ENCODE measurements around the gene CD300E.
"Not testable (repeated sequence)": the region's sequence is repeated elsewhere in the genome, so short reads cannot be mapped to it uniquely, and the experiment has no call there.

The CD300E gene

DNA sequence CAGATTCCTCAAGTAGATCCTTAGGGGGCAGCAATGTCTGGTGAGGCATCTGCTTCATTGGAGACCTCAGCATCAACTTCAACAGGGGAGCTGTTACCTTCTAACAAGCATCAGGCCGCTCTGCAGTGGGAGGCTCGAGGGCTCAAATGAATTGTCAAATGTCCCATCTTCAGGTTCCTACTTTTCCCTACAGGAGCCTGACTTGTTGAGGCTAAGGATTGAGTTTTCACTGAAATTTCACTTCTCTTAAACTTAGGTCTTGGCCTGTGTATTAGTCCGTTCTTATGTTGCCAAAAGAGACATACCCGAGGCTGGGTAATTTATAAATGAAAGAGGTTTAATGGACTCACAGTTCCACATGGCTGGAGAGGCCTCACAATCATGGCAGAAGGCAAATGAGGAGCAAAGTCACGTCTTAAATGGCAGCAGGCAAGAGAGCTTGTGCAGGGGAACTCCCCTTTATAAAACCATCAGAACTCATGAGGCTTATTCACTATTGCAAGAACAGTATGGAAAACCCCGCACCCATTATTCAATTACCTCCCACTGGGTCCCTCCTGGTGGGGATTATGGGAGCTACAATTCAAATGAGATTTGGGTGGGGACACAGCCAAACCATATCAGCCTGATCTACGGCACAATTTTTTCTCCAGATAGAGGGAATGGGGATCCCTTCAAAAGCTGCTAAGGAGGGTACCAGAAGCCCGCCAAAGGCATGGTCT lies 26.3 kb downstream of the CD300E start:
- DNase-seq, result no peak

DNA sequence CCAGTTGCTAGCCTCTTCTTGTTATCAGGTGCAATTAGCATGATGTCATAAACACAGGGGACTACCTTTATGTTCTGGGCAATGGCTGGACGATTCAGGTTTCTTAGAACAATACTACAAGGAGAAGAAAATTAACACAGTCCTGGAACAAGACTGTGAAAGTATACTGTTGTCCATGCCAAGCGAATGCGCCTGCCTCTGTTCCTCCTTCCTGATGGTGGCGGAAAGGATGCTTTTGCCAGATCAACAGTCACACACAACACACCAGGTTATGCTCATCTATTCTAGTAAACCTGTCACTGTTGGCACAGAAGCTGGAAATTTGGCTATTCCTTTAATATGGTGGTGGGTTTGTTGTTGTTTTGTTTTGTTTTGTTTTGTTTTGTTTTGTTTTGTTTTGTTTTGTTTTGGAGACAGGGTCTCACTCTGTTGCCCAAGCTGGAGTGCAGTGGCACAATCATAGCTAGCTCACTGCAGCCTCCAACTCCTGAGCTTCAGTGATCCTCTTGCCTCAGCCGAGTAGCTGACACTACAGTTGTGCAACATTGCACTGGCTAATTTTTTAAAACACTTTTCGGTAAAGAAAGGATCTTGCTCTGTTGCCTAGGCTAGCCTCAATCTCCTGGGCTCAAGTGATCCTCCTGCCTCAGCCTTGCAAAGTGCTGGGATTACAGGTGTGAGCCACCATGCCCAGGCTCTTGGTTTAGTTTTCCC lies 28.3 kb downstream of the CD300E start:
- no peak for DNase-seq

DNA sequence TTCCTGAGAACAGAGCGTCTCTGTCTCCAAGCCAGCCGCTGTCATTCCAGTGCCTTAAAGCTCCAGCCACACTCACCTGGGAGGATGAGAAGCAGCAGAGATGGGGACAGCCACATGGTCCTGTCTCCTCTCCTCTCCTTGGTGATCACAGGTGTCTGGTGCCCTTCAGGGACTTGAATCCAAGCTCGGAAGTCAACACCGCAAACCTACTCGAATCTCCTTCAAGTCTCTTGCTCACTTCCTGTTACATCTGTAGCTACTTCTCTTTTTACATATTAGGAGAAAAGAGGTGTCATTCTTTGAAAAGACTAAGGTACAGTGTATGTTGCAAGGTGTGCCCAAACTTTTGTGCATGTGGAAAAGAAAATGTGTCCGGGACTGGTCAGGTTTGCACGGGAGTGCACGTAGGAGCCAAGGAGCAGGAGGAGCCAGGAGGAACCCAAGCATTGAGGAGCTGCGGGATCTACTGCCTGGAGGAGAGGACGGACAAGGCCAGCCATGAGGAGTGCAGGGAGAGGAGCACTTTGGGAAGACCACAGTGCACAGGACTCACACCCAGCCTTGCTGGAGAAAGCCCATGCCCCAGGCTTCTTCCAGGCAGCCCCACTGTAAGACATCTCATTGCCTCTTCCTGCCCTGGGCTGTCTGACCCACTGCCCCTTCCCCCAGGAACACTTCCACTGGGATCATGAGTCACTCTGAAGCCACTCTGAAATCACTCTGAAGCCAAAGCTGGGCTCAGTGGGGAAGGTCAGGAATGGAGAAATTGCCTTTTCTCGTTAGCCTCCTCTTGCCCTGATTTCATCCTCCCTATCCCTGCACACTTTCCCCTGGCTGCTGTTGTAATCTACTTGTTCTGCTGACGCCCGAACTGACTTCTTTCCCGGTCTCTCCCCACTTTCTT lies 31.2 kb downstream of the CD300E start, which contains the start of gene CD300LD:
Gene CD300LD, minus strand, starts transcription at position 197 of the 904 bp plus-strand sequence. Its CDS starts 81 bp downstream, at position 116.
- no peak for DNase-seq

DNA sequence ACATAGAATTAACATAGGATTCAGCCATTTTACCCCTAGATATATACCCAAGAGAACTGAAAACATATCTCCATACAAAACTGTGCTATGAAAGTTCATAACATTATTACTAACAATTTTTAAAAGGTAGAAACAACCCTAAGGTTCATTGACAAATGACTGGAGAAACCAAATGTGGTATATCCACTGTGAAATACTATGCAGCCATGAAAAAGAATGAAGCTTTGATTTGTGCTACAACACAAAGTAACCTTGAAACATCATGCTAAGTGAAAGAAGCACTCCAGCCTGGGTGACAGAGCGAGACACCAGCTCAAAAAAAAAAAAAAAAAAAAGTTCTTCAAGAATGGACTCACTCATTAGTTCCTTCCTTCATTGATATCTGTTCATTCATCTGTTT lies 32.0 kb downstream of the CD300E start:
- no peak for DNase-seq

DNA sequence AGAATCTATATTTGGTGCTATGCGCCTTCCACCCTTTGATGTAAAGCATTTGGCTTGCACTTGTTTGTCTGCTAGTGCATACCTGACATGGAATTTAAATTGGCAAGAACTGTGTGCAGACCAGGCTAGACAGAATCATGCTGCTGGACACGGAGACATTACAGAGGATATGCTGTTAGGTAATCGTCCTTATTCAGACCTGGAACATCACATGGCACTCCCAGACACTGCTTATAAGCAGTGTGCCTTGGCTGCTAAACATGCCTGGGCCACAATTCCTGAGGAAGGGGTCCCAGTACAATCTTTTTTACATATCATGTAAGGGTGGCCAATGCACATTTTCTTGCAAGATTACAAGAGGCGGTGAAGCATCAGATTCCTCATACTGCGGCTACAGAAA lies 37.8 kb downstream of the CD300E start:
- DNase-seq, result no peak

DNA sequence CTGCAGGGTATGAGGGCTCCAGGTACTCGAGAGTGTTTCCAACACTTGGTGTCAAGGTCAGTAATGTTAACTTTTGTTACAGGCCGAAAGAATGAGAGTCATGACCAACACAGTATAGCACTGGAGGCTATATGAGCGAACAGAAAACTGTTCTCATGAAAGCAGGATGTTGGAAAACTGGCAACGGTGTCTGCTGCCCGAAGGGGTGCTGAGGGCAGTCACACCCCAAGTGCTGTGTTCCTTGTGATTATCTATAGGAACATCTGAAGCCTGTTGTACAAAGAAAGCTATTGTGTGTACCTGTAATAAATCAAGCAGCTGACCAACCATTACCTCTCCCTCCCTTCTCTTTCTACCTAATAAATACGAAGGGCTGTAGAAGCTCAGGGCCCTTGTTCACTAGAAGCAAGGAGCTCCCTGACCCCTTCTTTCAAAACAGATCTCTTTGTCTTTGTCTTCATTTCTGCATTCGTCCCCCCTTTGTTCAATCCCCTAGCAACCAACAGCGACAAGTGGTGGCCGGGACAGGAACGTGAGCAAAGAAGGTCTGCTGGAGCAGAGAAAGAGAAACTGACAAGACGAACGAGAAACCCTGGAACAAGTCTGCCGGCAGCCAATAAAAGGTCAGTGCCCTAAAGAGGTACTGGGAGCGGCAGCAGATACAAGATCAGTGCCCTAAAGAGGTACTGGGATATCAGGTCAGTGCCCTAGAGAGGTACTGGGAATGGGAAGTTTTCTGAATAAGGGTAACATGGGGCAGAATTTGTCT lies 39.1 kb downstream of the CD300E start:
- no peak for DNase-seq

DNA sequence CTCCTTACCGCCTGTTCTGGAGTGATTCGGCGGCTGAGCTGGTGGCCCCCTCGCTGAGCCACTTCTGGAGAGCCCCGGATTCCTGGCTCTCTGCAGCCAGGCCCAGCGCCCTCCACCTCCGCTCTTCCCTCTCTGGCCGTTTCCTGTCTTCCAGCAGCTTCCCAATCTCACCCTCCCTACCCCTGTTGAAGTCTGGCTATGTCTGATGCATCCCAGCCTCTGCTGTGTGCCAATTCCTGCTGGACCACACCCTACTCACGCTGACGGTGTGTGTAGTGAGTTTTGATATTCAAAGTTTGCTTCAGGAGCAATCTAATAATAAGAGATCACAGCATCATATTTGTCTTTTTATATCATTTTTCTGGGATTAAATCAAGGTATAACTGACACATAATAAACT lies 40.9 kb downstream of the CD300E start:
- no peak for DNase-seq

DNA sequence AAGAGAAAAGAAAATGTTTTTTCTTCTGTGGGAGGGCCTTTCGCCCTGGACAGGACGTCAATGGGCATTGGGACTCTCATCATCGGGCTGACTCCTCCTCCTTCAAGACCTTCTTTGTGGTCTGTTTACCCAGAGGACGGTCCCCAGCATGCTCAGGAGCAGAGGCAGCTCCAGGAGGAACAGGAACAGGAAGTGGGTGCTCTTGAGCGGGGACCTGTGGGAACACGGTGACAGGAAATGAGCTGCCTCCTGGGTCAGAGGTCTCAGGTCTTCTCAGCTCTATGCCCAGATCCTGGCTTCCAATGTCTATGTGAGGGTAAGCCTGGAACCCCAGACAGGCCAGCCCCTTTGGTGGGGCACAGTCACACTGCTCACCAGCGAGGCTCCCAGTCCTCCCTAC lies 43.6 kb downstream of the CD300E start:
- DNase-seq, result no peak

DNA sequence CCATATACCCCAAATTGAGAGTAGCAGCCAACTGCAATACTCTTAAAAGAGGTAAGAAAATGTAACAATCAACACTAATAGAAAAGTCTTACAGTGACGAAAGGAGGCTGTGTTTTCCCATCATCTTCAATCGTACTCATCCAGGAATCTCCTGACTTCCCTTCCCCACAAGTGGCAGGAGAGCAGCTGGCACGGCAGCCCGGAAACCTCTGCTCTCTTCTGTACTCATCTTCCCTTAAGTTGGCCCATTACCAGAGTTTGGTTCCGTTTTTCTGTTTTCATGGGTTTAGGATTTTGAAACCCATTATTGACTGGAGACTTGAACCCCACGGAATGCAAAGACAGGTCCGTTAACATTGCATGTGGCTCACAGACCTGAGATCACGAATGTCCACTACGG lies 44.6 kb downstream of the CD300E start:
- DNase-seq, result no peak

DNA sequence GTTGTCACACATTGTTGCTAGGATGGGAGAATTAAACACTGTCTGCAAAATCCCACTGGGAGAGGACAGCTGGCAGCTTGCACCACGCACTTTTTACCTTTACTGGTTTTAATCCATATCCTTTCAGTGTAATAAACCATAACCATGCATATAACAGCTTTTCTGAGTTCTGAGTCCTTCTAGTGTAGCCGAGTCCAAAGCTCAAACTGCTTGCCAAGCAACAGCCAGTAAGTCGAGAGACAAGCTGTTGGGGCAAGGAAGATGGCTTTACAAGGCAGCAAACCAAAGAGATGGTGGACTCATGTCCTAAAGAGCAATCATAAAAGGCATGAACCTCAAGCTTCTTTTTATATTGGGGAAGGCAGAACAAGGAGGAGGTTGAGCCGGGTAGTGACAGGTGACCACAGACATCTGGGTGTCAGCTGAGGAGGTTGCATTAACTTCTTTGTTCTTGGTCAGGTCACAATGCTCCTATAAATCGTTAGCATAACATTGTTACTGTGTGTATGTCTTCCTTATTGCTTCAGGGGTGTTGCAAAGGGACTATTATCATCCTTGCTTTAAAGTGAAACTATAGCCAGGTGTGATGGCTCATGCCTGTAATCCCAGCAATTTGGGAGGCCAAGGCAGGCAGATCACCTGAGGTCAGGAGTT lies 48.9 kb downstream of the CD300E start:
- no peak for DNase-seq

DNA sequence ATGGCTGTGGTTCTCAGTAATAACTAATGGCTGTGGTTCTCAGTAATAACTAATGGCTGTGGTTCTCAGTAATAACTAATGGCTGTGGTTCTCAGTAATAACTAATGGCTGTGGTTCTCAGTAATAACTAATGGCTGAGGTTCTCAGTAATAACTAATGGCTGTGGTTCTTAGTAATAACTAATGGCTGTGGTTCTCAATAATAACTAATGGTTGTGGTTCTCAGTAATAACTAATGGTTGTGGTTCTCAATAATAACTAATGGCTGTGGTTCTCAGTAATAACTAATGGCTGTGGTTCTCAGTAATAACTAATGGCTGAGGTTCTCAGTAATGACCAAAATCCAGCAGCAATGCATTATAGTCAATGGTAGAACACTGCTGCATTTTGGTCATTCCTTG lies 49.9 kb downstream of the CD300E start:
- DNase-seq, result not testable (repeated sequence)

DNA sequence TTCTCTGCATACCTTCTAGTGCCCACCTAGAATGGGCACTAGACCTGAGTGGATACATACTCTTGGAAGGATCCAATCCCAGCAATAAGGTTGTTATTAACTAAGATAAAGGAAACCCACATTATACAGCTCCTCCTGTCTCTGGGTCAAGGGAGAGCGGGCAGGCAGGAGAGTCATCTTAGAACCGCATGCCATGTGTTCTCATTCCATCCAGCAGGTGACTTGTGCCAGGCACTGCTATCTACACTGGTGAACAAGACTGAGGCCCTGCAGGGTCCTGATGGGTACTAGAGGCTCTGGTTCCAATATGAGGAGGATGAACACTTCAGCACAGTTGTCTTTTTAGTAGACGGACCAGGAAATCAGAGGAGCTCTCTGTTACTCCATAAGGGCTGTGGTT lies 50.4 kb downstream of the CD300E start:
- DNase-seq, result no peak

DNA sequence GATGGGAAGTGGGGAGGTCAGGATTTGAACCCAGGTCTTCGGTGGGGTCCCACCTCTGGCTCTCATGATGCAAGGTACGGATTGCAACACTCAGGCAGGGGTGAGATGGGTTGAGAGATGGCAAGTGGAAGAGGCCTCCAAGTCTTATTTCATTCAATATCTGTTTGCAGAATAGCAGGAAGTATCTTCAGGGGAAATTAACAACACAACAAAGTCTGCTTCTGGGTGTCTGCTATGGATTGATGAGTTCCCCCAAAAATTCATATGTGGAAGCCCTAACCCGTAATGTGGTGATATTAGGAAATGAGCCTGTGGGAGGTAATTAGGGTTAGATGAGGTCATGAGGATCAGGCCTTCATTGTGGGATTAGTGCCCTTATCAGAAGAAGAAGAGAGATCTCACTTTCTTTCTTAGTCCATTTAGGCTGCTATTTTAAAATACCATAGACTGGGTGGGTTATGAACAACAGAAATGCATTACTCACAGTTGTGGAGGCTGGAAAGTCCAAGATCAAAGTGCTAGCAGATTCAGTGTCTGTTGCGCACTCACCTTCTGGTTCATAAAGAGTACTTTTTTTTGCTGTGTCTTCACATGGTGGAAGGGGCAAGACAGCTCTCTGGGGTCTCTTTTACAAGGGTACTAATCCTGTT lies 51.8 kb downstream of the CD300E start:
- DNase-seq, result no peak

DNA sequence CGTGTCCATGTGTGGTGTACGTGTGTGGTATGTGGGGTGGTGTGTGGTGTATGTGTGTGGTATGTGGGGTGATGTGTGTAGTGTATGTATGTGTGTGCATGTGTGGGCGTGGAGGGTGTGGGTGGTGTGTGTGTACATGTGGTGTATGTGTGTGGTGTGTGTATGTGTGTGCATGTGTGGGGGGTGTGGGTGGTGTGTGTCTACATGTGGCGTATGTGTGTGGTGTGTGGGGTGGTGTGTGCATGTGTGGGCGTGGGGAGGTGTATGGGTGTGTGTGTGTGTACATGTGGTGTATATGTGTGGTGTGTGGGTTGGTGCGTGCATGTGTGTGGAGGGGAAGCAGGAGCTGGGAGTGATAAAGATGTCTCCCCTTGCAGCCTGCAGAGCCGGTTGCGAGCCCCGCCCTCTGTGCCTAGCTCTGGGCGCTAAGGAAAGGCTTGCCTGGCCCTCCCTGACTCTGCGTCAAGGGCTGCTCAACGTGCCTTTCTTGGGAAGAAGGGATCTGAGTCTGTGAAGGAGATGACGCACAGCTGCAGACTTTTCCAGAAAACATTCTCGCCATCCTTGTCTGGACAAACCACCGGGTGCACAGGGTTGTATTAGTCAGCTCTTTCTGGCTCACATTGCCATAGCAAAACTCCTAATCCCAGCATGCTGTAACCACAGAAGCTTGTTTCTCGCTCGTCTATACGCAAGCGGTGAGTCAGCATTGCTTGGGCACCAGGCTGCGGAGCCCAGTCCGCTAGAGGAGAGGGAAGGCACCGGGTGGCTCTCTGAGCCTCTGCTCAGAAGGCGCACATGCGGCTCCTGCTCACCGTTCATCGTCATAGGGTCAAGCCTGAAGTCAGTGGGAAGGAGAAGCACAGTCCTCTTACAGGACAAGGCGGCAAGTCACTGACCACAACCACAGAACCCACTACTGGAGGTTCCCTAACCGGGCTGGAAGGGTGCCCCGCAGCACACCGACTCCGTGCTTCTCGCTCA lies 54.2 kb downstream of the CD300E start:
- DNase-seq, result no peak

DNA sequence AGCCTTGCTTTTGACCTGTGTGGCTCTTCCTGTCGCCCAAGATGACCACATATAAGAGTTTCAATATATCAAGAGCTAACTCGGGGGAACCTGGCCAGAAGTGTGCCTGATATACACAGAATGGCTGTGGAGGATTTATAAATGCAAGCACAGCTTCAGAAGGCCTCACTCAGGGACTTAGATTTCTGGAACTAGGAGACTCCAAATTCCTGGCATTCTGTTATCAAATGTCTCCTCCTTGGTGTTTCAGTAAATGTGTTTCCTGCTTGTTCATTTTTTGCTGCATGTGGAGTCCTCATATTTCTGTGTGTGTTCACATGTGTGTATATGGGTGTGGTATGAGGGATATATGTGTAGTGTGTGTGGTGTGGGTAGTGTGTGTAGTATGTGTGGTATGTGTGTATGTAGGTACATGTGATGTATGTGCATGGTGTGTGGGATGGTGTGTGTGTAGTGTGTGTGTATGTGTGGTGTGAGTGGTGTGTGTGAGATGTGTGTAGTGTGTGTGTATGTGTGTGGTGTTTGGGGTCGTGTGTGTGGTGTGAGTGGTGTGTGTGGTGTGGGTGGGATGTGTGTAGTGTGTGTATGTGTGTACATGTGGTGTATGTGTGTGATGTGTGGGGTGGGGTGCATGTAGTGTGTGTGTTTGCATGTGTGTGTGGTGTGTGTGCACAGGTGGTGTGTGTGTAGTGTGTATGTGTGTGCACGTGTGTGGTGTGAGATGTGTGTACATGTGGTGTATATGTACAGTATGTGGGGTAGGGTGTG lies 55.2 kb downstream of the CD300E start:
- no peak for DNase-seq

DNA sequence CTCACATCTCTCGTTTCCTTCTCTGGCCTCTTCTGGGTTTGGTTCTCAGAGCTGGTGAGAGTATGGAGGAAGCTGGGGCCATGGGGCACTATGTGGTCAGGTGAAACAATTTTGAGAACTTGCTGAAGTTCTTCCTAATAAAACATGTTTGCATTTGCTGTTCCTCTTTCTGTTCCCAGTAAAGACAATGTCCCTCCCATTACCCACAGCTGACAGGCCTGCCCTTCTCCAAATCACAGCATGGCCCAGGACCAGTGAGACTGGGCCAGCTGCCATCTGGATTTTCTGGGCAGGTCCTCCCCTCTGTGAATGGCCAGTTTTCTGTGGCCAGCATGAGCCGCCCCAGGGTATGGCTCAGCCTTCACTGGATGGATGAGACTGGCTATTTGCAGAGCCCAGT lies 56.1 kb downstream of the CD300E start, which contains the start of gene CD300H:
Gene CD300H, minus strand, starts transcription at position 113 of the 400 bp plus-strand sequence.
- no peak for DNase-seq

DNA sequence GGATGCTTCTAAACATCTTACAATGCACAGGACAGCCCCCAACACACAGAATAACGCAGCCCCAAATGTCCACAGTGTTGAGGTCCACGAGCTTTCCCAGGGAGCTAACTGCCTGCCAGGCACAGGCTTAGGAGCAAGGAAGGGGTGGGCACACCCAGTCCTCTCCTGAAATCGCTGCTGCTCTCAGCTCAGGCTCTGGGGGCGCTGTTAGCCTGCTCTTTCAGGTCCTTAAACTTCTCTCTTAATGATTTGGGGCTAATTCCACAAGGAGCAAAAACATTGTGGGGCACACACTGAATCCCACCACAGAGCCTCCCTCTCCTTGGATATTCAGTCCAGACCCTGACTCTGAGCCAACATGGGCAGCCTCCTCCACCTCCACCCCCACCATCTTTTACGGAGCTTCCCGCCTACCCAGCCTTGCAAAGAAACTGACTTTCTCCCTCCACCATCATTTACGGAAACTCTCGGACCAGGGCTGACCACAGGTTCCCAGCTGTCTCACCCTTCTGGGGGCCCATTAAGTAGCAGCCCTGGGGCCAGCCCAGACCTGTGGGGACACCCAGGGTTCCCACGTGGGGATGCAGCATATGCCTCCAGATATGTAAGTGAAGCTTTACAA lies 57.3 kb downstream of the CD300E start:
- no peak for DNase-seq

DNA sequence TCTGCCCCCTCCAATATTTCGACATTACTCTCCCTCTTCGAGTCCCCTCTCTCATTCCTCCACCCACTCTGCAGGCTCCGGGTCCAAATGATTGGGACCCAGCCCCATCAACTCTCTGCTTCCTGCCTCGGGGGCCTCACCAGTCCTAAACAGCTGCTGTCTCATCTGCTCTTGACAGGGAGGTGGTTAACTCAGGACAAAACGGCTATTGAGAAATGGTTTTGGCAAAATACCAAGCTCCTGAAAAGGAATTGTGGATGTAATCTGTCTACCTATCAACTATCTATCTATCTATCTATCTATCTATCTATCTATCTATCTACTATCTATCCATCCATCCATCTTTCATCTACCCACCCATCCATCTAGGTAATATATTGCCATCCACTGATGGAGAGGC lies 58.4 kb downstream of the CD300E start:
- no peak for DNase-seq

DNA sequence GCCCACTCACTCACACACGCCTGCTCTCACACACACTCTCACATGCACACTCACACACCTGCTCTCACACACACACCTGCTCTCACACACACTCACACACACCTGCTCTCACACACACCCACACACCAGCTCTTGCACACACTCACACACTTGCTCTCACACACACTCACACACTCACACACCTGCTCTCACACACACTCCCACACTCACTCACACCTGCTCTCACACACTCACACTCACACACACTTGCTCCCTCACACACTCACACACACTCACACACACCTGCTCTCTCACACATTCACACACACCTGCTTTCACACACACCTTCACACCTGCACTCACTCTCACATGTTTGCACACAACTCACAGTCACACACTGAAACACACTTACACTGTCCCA lies 60.2 kb downstream of the CD300E start:
- no peak for DNase-seq

All from 8988T (cell line).